Adrenal gland (tissue), 5 donors: ENCODE results near the gene FHIT.

Experiments
- POLR2A ChIP-seq, 2 donors: fragments of 450-650 bp; IDR thresholded peaks; one replicate each; pipeline ENCODE4 v1.6.1; 2017; ENCODE audit warnings: antibody characterized with exemption in 2 of 2, mild to moderate bottlenecking in 2 of 2, moderate library complexity in 1 of 2
- TF ChIP-seq, protein P1 (sequence below), 6 experiments: fragments of 450-650 bp in 4 of 6; fragments of 200-600 bp in 2 of 6; sonication (generic) in 1 of 6; IDR thresholded peaks; 1 replicate in 5 of 6; 2 replicates in 1 of 6; pipeline versions ENCODE4 v1.5.1 to v1.8.0; 2016 to 2021; ENCODE audit warnings: antibody characterized with exemption in 6 of 6, mild to moderate bottlenecking in 2 of 6, moderate library complexity in 1 of 6
- donor health status: DM: no; HTN: no; CAD: no.

DNA sequence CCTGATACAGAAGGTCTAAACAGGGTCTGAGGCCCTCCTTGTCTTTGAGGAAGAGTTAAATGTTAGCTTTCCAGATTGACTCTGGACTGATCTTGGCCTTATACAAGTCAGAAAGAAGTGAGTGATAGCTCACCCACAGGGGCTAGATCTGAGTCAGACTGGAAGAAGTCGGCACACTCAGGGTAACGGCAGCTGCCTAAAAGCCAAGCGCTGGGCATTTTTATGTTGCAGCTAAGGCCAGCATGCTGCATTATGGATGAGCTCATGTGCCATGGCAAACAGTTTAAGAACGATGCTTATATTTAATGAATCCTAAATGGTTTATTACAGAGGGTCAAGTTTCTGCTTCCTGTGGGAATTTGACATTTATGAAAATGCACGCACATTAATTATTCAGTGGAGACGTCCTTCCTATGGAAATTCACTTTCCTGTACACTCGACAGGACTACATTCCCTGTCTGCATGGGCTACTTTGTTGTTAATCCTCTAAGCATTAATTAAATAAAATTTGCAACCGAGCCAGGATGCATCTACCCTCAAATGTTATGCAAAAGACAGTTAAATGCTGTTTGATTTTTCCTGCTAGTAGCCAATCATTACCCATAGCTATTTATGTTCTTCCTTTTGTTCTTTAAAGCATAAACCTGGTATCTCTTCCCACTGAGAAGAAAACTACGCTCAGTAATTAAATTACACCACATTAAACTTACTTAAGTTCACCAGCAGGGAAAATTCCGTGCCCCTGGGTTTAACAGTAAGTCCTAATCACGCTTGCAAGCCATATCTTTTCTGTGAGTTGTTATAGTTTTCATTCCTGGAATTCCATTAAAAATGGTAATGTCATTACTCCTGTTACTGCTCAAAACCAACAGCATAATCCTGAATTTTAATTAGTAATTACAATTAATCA is 1438.8 kb downstream of the FHIT start:
- TF ChIP-seq, protein P1, sequence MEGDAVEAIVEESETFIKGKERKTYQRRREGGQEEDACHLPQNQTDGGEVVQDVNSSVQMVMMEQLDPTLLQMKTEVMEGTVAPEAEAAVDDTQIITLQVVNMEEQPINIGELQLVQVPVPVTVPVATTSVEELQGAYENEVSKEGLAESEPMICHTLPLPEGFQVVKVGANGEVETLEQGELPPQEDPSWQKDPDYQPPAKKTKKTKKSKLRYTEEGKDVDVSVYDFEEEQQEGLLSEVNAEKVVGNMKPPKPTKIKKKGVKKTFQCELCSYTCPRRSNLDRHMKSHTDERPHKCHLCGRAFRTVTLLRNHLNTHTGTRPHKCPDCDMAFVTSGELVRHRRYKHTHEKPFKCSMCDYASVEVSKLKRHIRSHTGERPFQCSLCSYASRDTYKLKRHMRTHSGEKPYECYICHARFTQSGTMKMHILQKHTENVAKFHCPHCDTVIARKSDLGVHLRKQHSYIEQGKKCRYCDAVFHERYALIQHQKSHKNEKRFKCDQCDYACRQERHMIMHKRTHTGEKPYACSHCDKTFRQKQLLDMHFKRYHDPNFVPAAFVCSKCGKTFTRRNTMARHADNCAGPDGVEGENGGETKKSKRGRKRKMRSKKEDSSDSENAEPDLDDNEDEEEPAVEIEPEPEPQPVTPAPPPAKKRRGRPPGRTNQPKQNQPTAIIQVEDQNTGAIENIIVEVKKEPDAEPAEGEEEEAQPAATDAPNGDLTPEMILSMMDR (IDR thresholded peaks at IDR 0.05), result no peak
- TF ChIP-seq POLR2A (IDR thresholded peaks at IDR 0.05), result no peak
